ENCODE results near the gene ART1.
"Not testable (repeated sequence)": the region's sequence is repeated elsewhere in the genome, so short reads cannot be mapped to it uniquely, and the experiment has no call there.

ART1 gene

DNA sequence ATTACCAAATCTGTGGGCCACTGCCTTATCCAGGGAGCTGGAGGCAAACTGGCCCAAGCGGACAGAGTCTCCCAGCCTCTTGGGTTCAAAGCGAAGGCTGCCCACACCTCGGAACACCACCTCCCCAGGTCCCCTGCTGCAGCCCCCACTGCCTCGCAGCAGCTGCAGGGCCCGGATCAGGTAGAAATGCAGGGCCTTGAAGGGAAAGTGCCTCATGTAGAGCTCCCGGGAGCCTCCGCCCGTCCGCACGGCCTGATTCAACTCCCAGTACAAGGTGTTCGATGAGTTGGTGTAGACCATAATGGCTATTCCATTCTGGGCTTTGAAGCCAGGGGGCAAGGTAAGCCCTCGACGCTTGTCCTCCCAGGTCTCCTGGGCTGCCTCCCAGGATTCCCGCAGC lies 5.1 kb upstream of the ART1 start:
- Histone ChIP-seq H3K9me3 (ENCODE audit: low read length) (no peaks in the 10 kb centered on the region), H3K4me1 (ENCODE audit: insufficient read depth, low read length) (peaks cover 8% of the 10 kb centered on the region), H2AFZ (ENCODE audit: low read depth, low read length) (no peak overlapping the region), H3K27me3 (ENCODE audit: insufficient read depth, low read length) (no peaks in the 10 kb centered on the region), H3K4me3 (ENCODE audit: low read length) (no peak overlapping the region), H3K36me3 (ENCODE audit: insufficient read depth, low read length) (no peaks in the 10 kb centered on the region)

DNA sequence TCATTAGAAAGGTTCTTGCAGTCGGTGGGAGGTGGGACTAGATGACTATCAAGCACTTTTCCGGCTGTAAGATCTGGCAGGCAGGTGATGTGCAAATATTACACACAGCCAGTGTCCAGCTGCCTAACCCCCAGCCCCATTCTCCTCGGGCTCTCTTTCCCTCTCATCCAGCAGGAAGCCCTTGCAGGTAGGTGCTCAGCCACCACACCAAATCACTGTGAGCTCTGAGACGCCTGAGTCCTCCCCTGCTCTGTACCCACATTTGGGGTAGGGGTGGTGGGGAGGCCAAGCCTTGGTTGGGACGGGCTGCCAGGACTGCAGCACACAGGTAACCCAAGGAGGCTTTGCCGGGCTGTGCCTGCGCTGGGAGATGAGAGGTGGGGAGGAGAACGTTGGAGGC lies 3.7 kb upstream of the ART1 start:
- H3K36me3 ChIP-seq (ENCODE audit: insufficient read depth, low read length), result no peaks in the 10 kb centered on the region
- H3K4me3 ChIP-seq (ENCODE audit: low read length), result peak overlapping the region; percentile 50
- no peaks in the 10 kb centered on the region for H3K27me3 ChIP-seq (ENCODE audit: insufficient read depth, low read length)
- H2AFZ ChIP-seq (ENCODE audit: low read depth, low read length), result peak overlapping the region; percentile 57
- no peaks in the 10 kb centered on the region for H3K9me3 ChIP-seq (ENCODE audit: low read length)
- peaks cover 8% of the 10 kb centered on the region for H3K4me1 ChIP-seq (ENCODE audit: insufficient read depth, low read length)

DNA sequence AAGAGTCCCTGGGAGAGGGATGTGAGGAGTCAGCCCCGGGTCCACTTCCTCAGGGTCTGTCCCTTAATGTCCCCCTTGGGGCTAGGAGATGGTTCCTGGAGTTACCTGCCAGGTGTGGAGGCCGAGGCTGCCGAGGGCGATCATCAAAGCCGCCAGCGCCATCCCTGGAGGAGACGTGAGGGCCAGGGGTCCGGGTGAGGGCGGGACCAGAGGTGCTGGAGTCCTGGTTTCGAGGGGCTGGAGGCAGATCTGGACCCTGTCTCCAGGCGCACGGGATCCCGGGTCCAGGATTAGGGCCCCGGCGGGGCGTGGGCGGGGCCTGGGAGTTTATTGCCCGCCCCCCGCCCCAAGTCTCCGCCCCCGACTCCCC lies 3.2 kb upstream of the ART1 start, which contains the start of gene ART5:
TSS of gene ART5 (minus strand) at position 292 of the 370 bp plus-strand sequence. CDS start at position 162, 130 bp downstream.
- Histone ChIP-seq H2AFZ (ENCODE audit: low read depth, low read length) (peak within 1 kb of the TSS; percentile 57), H3K36me3 (ENCODE audit: insufficient read depth, low read length) (no peaks in the 10 kb centered on the region), H3K4me1 (ENCODE audit: insufficient read depth, low read length) (peaks cover 8% of the 10 kb centered on the region), H3K4me3 (ENCODE audit: low read length) (peak within 1 kb of the TSS; percentile 50), H3K9me3 (ENCODE audit: low read length) (no peaks in the 10 kb centered on the region), H3K27me3 (ENCODE audit: insufficient read depth, low read length) (no peaks in the 10 kb centered on the region)

DNA sequence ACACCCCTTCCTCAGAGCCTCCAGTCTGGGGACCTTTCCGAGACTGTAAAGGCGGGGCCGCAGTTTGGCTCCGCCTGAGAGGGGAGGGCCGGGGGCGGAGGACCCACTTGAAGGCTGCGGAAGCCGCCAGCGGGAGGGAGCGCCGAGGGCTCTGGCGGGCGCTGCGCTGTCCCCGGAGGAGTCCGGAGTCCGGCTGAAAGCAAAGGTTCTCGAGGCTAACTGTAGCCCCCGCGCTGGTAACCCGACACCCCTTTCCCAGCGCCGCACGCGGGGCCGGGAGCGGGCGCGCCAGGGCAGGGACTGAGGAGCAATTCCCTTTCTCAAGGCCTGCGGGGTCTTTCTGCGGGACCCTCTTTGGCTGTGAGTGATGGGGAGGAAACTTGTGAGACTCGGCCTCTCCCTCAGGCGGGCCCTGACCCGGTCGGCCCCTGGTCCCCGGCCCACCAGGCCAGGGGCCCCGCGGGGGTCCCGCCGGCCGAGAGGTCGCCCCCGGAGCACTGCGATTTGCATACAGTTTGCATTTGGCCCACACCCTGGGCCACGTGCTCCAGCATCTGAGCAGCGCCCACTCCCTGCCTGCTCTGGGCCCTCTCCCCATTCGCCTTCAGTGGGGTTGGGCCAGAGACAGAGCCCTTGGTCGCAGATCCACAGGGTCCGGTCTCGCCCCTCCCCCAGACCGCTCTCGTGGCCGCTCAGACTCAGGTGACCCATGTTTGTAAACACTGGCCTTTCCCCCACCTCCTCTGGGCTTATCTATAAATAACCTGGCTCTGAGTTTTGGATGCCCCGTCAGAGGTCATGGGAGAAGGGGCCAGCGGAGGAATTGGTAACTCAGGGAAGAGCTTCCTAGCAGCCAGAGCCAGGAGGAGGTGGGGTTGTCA lies 2.6 kb upstream of the ART1 start:
- H3K36me3 ChIP-seq (ENCODE audit: insufficient read depth, low read length), result no peaks in the 10 kb centered on the region
- peak overlapping the region; percentile 50 for H3K4me3 ChIP-seq (ENCODE audit: low read length)
- H3K4me1 ChIP-seq (ENCODE audit: insufficient read depth, low read length), result peaks cover 8% of the 10 kb centered on the region
- H3K27me3 ChIP-seq (ENCODE audit: insufficient read depth, low read length), result no peaks in the 10 kb centered on the region
- peak overlapping the region; percentile 57 for H2AFZ ChIP-seq (ENCODE audit: low read depth, low read length)
- no peaks in the 10 kb centered on the region for H3K9me3 ChIP-seq (ENCODE audit: low read length)

DNA sequence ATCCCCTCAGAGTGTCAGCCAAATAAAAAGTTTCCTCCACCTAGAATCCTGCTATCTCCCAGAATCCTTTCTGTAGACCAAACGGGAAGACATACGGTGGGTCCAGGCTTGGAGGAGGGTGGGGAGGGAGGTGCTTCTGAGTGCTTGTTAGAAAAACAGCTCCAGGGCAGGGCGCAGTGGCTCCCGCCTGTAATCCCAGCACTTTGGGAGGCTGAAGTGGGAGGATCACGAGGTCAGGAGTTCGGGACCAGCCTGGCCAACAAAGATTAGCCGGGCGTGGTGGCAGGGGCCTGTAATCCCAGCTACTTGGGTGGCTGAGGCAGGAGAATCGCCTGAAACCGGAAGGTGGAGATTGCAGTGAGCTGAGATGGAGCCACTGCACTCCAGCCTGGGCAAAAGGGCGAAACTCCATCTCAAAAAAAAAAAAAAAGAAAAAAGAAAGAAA lies 1.8 kb upstream of the ART1 start:
- Histone ChIP-seq H2AFZ (ENCODE audit: low read depth, low read length) (peak overlapping the region; percentile 57), H3K4me3 (ENCODE audit: low read length) (peak overlapping the region; percentile 50)
- not testable (repeated sequence) for H3K27me3 ChIP-seq (ENCODE audit: insufficient read depth, low read length); H3K36me3 ChIP-seq (ENCODE audit: insufficient read depth, low read length); H3K9me3 ChIP-seq (ENCODE audit: low read length); H3K4me1 ChIP-seq (ENCODE audit: insufficient read depth, low read length)

DNA sequence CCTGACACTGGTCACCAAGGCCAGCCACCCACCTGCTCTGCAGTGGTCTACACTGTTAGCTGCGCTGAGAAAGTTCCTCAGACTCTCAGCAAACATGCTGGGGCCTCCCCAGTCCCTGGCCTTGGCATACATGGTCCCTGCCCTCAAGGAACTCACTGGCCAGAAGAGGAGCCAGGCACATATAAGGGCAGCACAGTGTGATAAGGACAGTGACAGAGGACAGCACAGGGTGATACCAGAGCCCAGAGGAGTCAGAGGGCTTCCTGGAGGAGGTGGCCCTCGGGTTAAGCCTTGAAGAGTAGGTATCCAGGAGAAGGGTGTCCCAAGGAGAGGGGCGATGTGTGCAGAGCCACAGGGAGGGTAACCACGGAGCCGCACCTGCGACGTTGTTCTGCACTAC lies 624 bp downstream of the ART1 start:
- Histone ChIP-seq H3K4me1 (ENCODE audit: insufficient read depth, low read length) (peaks cover 8% of the 10 kb centered on the region), H3K4me3 (ENCODE audit: low read length) (no peak overlapping the region), H3K9me3 (ENCODE audit: low read length) (no peaks in the 10 kb centered on the region), H3K36me3 (ENCODE audit: insufficient read depth, low read length) (no peaks in the 10 kb centered on the region), H3K27me3 (ENCODE audit: insufficient read depth, low read length) (no peaks in the 10 kb centered on the region), H2AFZ (ENCODE audit: low read depth, low read length) (no peak overlapping the region)

DNA sequence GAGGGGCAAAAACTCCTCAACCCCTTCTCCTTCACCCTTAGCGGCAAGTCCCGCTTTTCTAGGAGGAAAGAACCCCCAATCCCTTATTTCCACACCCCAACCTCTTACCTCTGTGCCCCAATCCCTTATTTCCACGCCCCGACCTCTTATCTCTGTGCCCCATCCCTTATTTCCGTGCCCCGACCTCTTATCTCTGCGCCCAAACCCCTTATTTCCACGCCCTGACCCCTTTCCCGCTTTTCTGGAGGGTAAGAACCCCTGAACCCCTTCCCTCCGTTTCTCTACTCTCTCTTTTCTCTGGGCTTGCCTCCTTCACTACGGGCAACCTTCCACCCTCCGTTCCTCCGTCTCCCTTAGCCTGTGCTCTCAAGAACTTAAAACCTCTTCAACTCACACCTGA lies 3.9 kb downstream of the ART1 start:
- H3K4me1 ChIP-seq (ENCODE audit: insufficient read depth, low read length); H3K9me3 ChIP-seq (ENCODE audit: low read length); H2AFZ ChIP-seq (ENCODE audit: low read depth, low read length); H3K4me3 ChIP-seq (ENCODE audit: low read length); H3K27me3 ChIP-seq (ENCODE audit: insufficient read depth, low read length); H3K36me3 ChIP-seq (ENCODE audit: insufficient read depth, low read length): not testable (repeated sequence)

DNA sequence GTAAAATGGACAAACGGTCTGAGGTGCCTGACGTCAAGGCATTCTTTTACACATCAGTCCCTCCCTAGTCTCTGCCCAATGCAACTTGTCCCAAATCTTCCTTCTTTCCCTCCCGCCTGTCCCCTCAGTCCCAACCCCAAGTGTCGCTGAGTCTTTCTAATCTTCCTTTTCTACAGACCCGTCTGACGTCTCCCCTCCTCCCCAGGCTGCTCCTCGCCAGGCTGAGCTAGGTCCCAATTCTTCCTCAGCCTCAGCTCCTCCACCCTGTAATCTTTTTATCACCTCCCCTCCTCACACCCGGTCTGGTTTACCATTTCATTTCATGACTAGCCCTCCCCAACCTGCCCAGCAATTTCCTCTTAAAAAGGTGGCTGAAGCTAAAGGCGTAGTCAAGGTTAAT lies 4.4 kb downstream of the ART1 start:
- not testable (repeated sequence) for H3K27me3 ChIP-seq (ENCODE audit: insufficient read depth, low read length); H3K4me3 ChIP-seq (ENCODE audit: low read length); H3K36me3 ChIP-seq (ENCODE audit: insufficient read depth, low read length); H3K4me1 ChIP-seq (ENCODE audit: insufficient read depth, low read length); H2AFZ ChIP-seq (ENCODE audit: low read depth, low read length); H3K9me3 ChIP-seq (ENCODE audit: low read length)

DNA sequence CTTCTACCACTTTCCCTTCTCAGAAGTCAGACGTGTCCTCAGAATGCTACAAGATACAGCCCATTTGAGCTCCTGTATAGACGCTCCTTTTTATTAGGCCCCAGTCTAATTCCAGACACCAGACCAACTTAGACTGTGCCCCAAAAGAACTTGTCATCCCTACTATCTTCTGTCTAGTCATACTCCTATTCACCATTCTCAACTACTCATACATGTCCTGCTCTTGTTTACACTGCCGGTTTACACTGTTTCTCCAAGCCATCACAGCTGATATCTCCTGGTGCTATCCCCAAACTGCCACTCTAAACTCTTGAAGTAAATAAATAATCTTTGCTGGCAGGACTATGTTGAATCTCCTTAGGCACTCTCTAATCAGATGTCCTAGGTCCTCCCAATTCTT lies 7.6 kb downstream of the ART1 start:
- not testable (repeated sequence) for H3K4me1 ChIP-seq (ENCODE audit: insufficient read depth, low read length)

DNA sequence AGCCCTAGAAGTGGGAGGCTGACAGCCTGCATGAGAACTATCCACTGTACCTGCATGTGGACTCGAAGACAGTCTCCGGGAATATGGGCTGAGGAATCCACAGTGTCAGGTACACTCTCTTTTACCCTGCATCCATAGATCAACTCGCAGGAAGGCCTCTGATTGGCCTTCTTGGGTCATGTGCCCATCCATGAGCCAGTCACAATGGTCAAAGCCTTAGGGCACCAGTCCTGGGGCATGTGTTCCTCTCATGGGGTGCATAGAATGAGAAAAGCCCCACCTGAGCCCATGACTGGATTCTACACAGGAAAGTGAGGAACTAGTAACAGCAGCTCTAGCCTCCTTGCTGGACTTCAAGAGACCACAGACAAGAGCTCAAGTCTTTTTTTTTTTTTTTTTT lies 10.6 kb downstream of the ART1 start:
- Histone ChIP-seq H3K9me3 (ENCODE audit: low read length) (no peaks in the 10 kb centered on the region), H3K36me3 (ENCODE audit: insufficient read depth, low read length) (no peaks in the 10 kb centered on the region)

More for the DNA sequence above, 7.6 kb downstream of the ART1 start:
- H3K4me3 ChIP-seq (ENCODE audit: low read length); H3K9me3 ChIP-seq (ENCODE audit: low read length); H3K36me3 ChIP-seq (ENCODE audit: insufficient read depth, low read length); H3K27me3 ChIP-seq (ENCODE audit: insufficient read depth, low read length); H2AFZ ChIP-seq (ENCODE audit: low read depth, low read length): not testable (repeated sequence)

DNA sequence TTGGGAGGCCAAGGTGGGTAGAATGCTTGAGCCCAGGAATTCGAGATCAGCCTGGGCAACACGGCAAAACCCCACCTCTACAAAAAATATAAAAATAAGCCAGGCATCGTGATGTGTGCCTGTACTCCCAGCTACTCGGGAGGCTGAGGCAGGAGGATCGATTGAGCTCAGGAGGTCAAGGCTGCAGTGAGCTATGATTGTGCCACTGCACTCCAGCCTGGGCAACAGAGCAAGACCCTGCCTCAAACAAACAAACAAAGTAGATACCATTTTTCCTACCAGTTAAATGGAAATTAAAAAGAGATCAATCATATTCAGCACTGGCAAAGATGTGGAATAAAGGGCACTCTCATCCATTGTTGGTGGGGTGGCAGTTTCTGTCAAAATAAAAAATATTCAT lies 12.4 kb downstream of the ART1 start:
- not testable (repeated sequence) for H3K36me3 ChIP-seq (ENCODE audit: insufficient read depth, low read length); H2AFZ ChIP-seq (ENCODE audit: low read depth, low read length); H3K9me3 ChIP-seq (ENCODE audit: low read length); H3K27me3 ChIP-seq (ENCODE audit: insufficient read depth, low read length); H3K4me1 ChIP-seq (ENCODE audit: insufficient read depth, low read length); H3K4me3 ChIP-seq (ENCODE audit: low read length)

More for the DNA sequence above, 10.6 kb downstream of the ART1 start:
- H2AFZ ChIP-seq (ENCODE audit: low read depth, low read length), result no peak overlapping the region
- H3K27me3 ChIP-seq (ENCODE audit: insufficient read depth, low read length), result peaks cover 3% of the 10 kb centered on the region
- H3K4me3 ChIP-seq (ENCODE audit: low read length), result no peak overlapping the region
- H3K4me1 ChIP-seq (ENCODE audit: insufficient read depth, low read length), result no peaks in the 10 kb centered on the region

DNA sequence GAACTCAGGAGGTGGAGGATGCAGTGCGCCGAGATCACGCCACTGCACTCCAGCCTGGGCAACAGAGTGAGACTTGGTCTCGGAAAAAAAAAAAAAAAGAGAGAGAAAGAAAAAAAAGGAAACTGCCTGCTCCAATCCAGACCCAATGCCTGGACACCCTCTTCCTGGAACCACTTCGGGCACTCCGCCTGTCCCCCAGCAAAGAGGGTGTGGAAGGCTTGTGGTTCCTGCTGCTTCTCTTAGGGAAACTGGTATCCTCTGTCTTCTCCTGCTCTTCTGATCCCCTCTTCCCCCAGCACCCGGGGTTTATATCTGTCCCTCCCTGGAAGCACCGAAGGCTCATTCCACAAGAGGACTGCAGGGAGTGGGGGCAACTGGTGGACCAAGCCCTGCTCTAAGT lies 13.3 kb downstream of the ART1 start:
- no peak overlapping the region for H3K4me3 ChIP-seq (ENCODE audit: low read length)
- no peak overlapping the region for H2AFZ ChIP-seq (ENCODE audit: low read depth, low read length)
- H3K9me3 ChIP-seq (ENCODE audit: low read length), result no peaks in the 10 kb centered on the region
- H3K36me3 ChIP-seq (ENCODE audit: insufficient read depth, low read length), result no peaks in the 10 kb centered on the region
- H3K27me3 ChIP-seq (ENCODE audit: insufficient read depth, low read length), result peaks cover 3% of the 10 kb centered on the region
- no peaks in the 10 kb centered on the region for H3K4me1 ChIP-seq (ENCODE audit: insufficient read depth, low read length)

DNA sequence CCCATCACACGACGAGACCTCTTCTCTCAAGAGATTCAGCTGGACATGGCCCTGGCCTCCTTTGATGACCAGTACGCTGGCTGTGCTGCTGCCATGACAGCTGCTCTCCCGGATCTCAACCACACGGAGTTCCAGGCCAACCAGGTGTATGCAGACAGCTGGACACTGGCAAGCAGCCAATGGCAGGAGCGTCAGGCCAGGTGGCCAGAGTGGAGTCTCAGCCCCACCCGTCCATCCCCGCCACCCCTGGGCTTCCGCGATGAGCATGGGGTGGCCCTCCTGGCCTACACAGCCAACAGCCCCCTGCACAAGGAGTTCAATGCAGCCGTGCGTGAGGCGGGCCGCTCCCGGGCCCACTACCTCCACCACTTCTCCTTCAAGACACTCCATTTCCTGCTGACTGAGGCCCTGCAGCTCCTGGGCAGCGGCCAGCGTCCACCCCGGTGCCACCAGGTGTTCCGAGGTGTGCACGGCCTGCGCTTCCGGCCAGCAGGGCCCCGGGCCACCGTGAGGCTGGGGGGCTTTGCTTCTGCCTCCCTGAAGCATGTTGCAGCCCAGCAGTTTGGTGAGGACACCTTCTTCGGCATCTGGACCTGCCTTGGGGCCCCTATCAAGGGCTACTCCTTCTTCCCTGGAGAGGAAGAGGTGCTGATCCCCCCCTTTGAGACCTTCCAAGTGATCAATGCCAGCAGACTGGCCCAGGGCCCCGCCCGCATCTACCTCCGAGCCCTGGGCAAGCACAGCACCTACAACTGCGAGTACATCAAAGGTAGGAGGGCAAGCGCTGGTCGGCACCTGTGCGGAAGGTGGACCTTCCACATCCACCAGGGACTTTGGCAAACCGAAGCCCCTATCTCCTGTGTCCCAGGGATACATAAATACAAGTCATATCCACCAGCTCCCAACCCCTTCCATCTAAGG lies 14.9 kb downstream of the ART1 start:
- Histone ChIP-seq H3K4me1 (ENCODE audit: insufficient read depth, low read length) (no peaks in the 10 kb centered on the region), H3K4me3 (ENCODE audit: low read length) (no peak overlapping the region), H3K27me3 (ENCODE audit: insufficient read depth, low read length) (peaks cover 3% of the 10 kb centered on the region), H2AFZ (ENCODE audit: low read depth, low read length) (no peak overlapping the region), H3K9me3 (ENCODE audit: low read length) (no peaks in the 10 kb centered on the region), H3K36me3 (ENCODE audit: insufficient read depth, low read length) (no peaks in the 10 kb centered on the region)
